Sigmoid colon (tissue), 7 donors: Measurements from ENCODE around the gene PRKCB. TPM values are rescaled to one million over a fixed set of nuclear protein-coding genes. Genes with fewer than 3 reads are reported as not detected.

Experiments
- DNase-seq: peaks from one replicate; pipeline ENCODE4 v3.0.0-alpha.2; 2019
- H3K27ac ChIP-seq, 4 donors: fragments of 200-600 bp; sonication (generic); one replicate each; pipeline ENCODE4 v1.5.1; 2016 to 2019; ENCODE audit warnings: mild to moderate bottlenecking in 1 of 4
- H3K27me3 ChIP-seq, 3 donors: fragments of 200-600 bp; sonication (generic); one replicate each; pipeline ENCODE4 v1.5.1; 2019; ENCODE audit warnings: mild to moderate bottlenecking in 1 of 3
- H3K36me3 ChIP-seq, 4 donors: fragments of 200-600 bp; sonication (generic); one replicate each; pipeline ENCODE4 v1.5.1; 2016 to 2019
- H3K4me1 ChIP-seq, 4 donors: fragments of 200-600 bp; sonication (generic); one replicate each; pipeline ENCODE4 v1.5.1; 2017 to 2019
- H3K4me3 ChIP-seq, 4 donors: fragments of 200-600 bp; sonication (generic); one replicate each; pipeline ENCODE4 v1.5.1; 2017 to 2019; ENCODE audit warnings: mild to moderate bottlenecking in 2 of 4, moderate library complexity in 1 of 4
- H3K9me3 ChIP-seq, 4 donors: fragments of 200-600 bp in 3 of 4; sonication (generic) in 3 of 4; one replicate each; pipeline versions ENCODE4 v1.5.1 to v1.6.1; 2013 to 2019
- CTCF ChIP-seq, 4 experiments: fragments of 450-650 bp in 3 of 4; fragments of 200-600 bp in 1 of 4; IDR thresholded peaks; one replicate each; pipeline ENCODE4 v1.5.1; 2016 to 2019; ENCODE audit warnings: antibody characterized with exemption in 4 of 4, mild to moderate bottlenecking in 3 of 4, moderate library complexity in 2 of 4
- EP300 ChIP-seq, 4 donors: sonication (generic); formaldehyde crosslinking; IDR thresholded peaks; one replicate each; pipeline ENCODE4 v1.6.1; 2017; ENCODE audit warnings: antibody characterized with exemption in 4 of 4
- POLR2A ChIP-seq, 2 donors: fragments of 450-650 bp; IDR thresholded peaks; one replicate each; pipeline ENCODE4 v1.6.1; 2016; ENCODE audit warnings: antibody characterized with exemption in 2 of 2, mild to moderate bottlenecking in 2 of 2, moderate library complexity in 2 of 2
- POLR2AphosphoS5 ChIP-seq, 4 donors: sonication (generic); formaldehyde crosslinking; IDR thresholded peaks; one replicate each; pipeline ENCODE4 v1.6.1; 2017; ENCODE audit warnings: antibody characterized with exemption in 4 of 4
- WGBS, 2 donors: extraction: QIAGEN DNeasy Blood & Tissue Kit; methylation state at CpG; one replicate each; pipeline ENCODE4 v1.1.7; 2013; 5-methylcytosine and 5-hydroxymethylcytosine counted together
- intact Hi-C: fragments of 100-400 bp; cut with DNase I; formaldehyde crosslinking; loops from one replicate; pipeline ENCODE4 v1.15.1; 2023
- polyA plus RNA-seq, 3 donors: library from polyadenylated mRNA; stranded (reverse); fragments of 200-250 nt; gene quantifications; one replicate each; pipeline ENCODE4 v1.2.3, GENCODE V29; 2013
- total RNA-seq, 4 donors: library from RNA; depleted of rRNA; stranded (reverse); fragments of >200 nt; gene quantifications; one replicate each; pipeline ENCODE4 v1.1.0, GENCODE V29; 2016
- donor health status: healthy with polysubstance abuse.
- donor health status: Bipolar disorder and iron deficiency.
- donor health status: healthy.

PRKCB gene
- total and polyA plus RNA-seq, 7 donors: 3.0 to 43.8 (median 21.4) TPM

- Histone ChIP-seq H3K4me1 (no peaks in the 10 kb centered on the region), H3K4me3 (no peak overlapping the region), H3K9me3 (no peaks in the 10 kb centered on the region), H3K36me3 (no peaks in the 10 kb centered on the region), H3K27ac (no peak overlapping the region), H3K27me3 (no peaks in the 10 kb centered on the region)
- DNase-seq: no peak
- TF ChIP-seq CTCF (IDR thresholded peaks at IDR 0.05) (no peak), EP300 (IDR thresholded peaks at IDR 0.05) (no peak), POLR2AphosphoS5 (IDR thresholded peaks at IDR 0.05) (no peak), POLR2A (IDR thresholded peaks at IDR 0.05) (no peak)
- intact Hi-C loops: no loop called here
- 83 to 88% methylated on average over 8 of the region's 8 CpGs for WGBS, 2 donors
Measured at GRCh38 chr16:24180451-24180850, 344.7 kb downstream of the PRKCB start.

- Histone ChIP-seq H3K27ac (no peak overlapping the region), H3K4me3 (no peak overlapping the region), H3K27me3 (no peaks in the 10 kb centered on the region), H3K4me1 (no peaks in the 10 kb centered on the region), H3K36me3 (peaks cover 0 to 27% (median 5%) of the 10 kb centered on the region in 4 donors), H3K9me3 (no peaks in the 10 kb centered on the region)
- 77 to 80% methylated on average over 9 of the region's 9 CpGs for WGBS, 2 donors
- no peak for TF ChIP-seq POLR2A (IDR thresholded peaks at IDR 0.05)
- no peak for TF ChIP-seq EP300 (IDR thresholded peaks at IDR 0.05)
- TF ChIP-seq POLR2AphosphoS5 (IDR thresholded peaks at IDR 0.05): no peak
- TF ChIP-seq CTCF (IDR thresholded peaks at IDR 0.05): no peak
- no peak for DNase-seq
- intact Hi-C loops: no loop called here
Measured at GRCh38 chr16:24188021-24188542, 352.3 kb downstream of the PRKCB start.

GRCh38 chr16:24188751-24189318 is 353.1 kb downstream of the PRKCB start:
- Histone ChIP-seq H3K36me3 (peaks cover 0 to 27% (median 5%) of the 10 kb centered on the region in 4 donors), H3K27me3 (no peaks in the 10 kb centered on the region), H3K27ac (no peak overlapping the region), H3K9me3 (no peaks in the 10 kb centered on the region), H3K4me3 (no peak overlapping the region), H3K4me1 (no peaks in the 10 kb centered on the region)
- intact Hi-C loops: no loop called here
- no peak for TF ChIP-seq EP300 (IDR thresholded peaks at IDR 0.05)
- no peak for TF ChIP-seq POLR2AphosphoS5 (IDR thresholded peaks at IDR 0.05)
- no peak for TF ChIP-seq POLR2A (IDR thresholded peaks at IDR 0.05)
- TF ChIP-seq CTCF (IDR thresholded peaks at IDR 0.05): no peak
- WGBS, 2 donors: 59 to 69% methylated on average over 6 of the region's 6 CpGs
- DNase-seq: no peak

- intact Hi-C loops: no loop called here
- WGBS, 2 donors: 73 to 84% methylated on average over 3 of the region's 3 CpGs
- DNase-seq: no peak
Measured at GRCh38 chr16:24189941-24190340, 354.2 kb downstream of the PRKCB start.

More at GRCh38 chr16:24189941-24190340, 354.2 kb downstream of the PRKCB start:
- Histone ChIP-seq H3K4me3 (no peak overlapping the region), H3K9me3 (no peaks in the 10 kb centered on the region), H3K27me3 (no peaks in the 10 kb centered on the region), H3K36me3 (peaks cover 0 to 27% (median 5%) of the 10 kb centered on the region in 4 donors), H3K4me1 (no peaks in the 10 kb centered on the region), H3K27ac (no peak overlapping the region)
- TF ChIP-seq CTCF (IDR thresholded peaks at IDR 0.05) (no peak), POLR2A (IDR thresholded peaks at IDR 0.05) (no peak)
